ENCODE results near the gene ETV6.

GRCh38 chr12:11847539-11847938, 198.1 kb downstream of the ETV6 start:
- TF ChIP-seq SRF (IDR thresholded peaks at IDR 0.05; ENCODE audit: low read depth, low read length) = no peak
- TF ChIP-seq CTCF (IDR thresholded peaks at IDR 0.05; ENCODE audit: control extremely low read depth in 1 of 3, insufficient read depth in 1 of 3, low read depth in 1 of 3, low read length in 3 of 3) = no peak
- TF ChIP-seq ZNF274 (IDR thresholded peaks at IDR 0.05; ENCODE audit: borderline replicate concordance, extremely low read depth, low read length) = no peak
- TF ChIP-seq YY1 (IDR thresholded peaks at IDR 0.05; ENCODE audit: low read depth, low read length) = no peak

Data from H1 (cell line).